Gastrocnemius medialis (tissue), 4 donors: Measurements from ENCODE around the gene ABHD13.

ENCODE experiments used
- CTCF ChIP-seq, 5 experiments: fragments of 450-650 bp in 3 of 5; fragments of 200-600 bp in 2 of 5; sonication (generic) in 2 of 5; IDR thresholded peaks in 4 of 5; conservative IDR thresholded peaks in 1 of 5; 1 replicate in 4 of 5; 2 replicates in 1 of 5; pipeline ENCODE4 v1.5.1; 2016 to 2019; ENCODE audit warnings: antibody characterized with exemption in 5 of 5, mild to moderate bottlenecking in 3 of 5, moderate library complexity in 3 of 5
- POLR2A ChIP-seq, 2 donors: fragments of 450-650 bp; IDR thresholded peaks; one replicate each; pipeline ENCODE4 v1.6.1; 2017; ENCODE audit warnings: antibody characterized with exemption in 2 of 2, mild to moderate bottlenecking in 2 of 2, moderate library complexity in 2 of 2

- TF ChIP-seq CTCF (IDR thresholded peaks at IDR 0.05 in 4 of 5, conservative IDR thresholded peaks at IDR 0.05 in 1 of 5) (no peak), POLR2A (IDR thresholded peaks at IDR 0.05) (no peak)
Measured at GRCh38 chr13:108178078-108178477, 40.1 kb upstream of the ABHD13 start.
